Keratinocyte (primary cell): ENCODE results near the gene MROH7.

Source experiments
- EZH2 ChIP-seq: IDR thresholded peaks from one replicate; pipeline ENCODE4 v1.6.1; 2012; ENCODE audit warnings: inconsistent platforms, mild to moderate bottlenecking, low read length, moderate library complexity
- TF ChIP-seq, protein P1 (sequence below), 3 experiments: IDR thresholded peaks in 1 of 3; conservative IDR thresholded peaks in 1 of 3; optimal IDR thresholded peaks in 1 of 3; 2 replicates in 2 of 3; 3 replicates in 1 of 3; pipeline versions ENCODE3 to v1.5.1; 2011; ENCODE audit warnings: low read length in 3 of 3, mild to moderate bottlenecking in 3 of 3, moderate library complexity in 2 of 3, control low read depth in 1 of 3, inconsistent platforms in 1 of 3; ENCODE audit not compliant: insufficient read depth in 2 of 3; ENCODE audit errors: extremely low read depth in 1 of 3

DNA sequence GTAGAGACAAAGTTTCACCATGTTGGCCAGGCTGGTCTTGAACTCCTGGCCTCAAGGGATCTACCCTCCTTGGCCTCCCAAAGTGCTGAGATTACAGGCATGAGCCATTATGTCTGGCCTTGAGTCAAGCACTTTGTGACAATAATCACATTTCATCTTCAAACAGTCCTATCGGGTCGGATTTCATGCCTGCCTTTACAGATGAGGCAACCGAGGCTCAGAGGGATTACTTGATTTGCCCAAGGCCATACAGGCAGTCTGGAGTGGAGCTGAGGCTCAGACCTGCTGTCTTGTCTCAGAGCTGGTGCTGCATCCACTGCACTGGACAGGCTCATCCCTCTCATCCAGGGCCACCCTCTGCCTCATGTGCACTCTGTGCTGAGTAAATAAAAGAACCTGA, 44.8 kb upstream of the MROH7 start:
- TF ChIP-seq, protein P1, sequence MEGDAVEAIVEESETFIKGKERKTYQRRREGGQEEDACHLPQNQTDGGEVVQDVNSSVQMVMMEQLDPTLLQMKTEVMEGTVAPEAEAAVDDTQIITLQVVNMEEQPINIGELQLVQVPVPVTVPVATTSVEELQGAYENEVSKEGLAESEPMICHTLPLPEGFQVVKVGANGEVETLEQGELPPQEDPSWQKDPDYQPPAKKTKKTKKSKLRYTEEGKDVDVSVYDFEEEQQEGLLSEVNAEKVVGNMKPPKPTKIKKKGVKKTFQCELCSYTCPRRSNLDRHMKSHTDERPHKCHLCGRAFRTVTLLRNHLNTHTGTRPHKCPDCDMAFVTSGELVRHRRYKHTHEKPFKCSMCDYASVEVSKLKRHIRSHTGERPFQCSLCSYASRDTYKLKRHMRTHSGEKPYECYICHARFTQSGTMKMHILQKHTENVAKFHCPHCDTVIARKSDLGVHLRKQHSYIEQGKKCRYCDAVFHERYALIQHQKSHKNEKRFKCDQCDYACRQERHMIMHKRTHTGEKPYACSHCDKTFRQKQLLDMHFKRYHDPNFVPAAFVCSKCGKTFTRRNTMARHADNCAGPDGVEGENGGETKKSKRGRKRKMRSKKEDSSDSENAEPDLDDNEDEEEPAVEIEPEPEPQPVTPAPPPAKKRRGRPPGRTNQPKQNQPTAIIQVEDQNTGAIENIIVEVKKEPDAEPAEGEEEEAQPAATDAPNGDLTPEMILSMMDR (optimal IDR thresholded peaks at IDR 0.05 in 1 of 3, IDR thresholded peaks at IDR 0.05 in 1 of 3, conservative IDR thresholded peaks at IDR 0.05 in 1 of 3; ENCODE audit: extremely low read depth in 1 of 3, insufficient read depth in 2 of 3, low read length in 3 of 3), result no peak
- no peak for TF ChIP-seq EZH2
